Panc1 (cell line): ENCODE results near the gene LRRK1.

Experiments
- POLR2AphosphoS5 ChIP-seq: IDR thresholded peaks from 2 replicates; pipeline ENCODE4 v1.6.1; 2012; ENCODE audit warnings: mild to moderate bottlenecking, low read depth, low read length, moderate library complexity
- SIN3A ChIP-seq: IDR thresholded peaks from 2 replicates; pipeline ENCODE4 v1.6.1; 2012; ENCODE audit warnings: low read depth, mild to moderate bottlenecking, low read length, moderate library complexity, borderline replicate concordance; ENCODE audit not compliant: insufficient read depth
- TF ChIP-seq, protein P1 (sequence below): fragments of 450-650 bp; IDR thresholded peaks from 2 replicates; pipeline ENCODE4 v1.5.1; 2017; ENCODE audit warnings: mild to moderate bottlenecking
- TF ChIP-seq, protein P2 (sequence below), 2 experiments: IDR thresholded peaks; 2 replicates each; pipeline ENCODE4 v1.6.1; 2011 to 2012; ENCODE audit warnings: low read depth in 2 of 2, control low read depth in 1 of 2, low read length in 1 of 2, mild to moderate bottlenecking in 1 of 2, moderate library complexity in 1 of 2; ENCODE audit not compliant: insufficient read depth in 1 of 2

DNA sequence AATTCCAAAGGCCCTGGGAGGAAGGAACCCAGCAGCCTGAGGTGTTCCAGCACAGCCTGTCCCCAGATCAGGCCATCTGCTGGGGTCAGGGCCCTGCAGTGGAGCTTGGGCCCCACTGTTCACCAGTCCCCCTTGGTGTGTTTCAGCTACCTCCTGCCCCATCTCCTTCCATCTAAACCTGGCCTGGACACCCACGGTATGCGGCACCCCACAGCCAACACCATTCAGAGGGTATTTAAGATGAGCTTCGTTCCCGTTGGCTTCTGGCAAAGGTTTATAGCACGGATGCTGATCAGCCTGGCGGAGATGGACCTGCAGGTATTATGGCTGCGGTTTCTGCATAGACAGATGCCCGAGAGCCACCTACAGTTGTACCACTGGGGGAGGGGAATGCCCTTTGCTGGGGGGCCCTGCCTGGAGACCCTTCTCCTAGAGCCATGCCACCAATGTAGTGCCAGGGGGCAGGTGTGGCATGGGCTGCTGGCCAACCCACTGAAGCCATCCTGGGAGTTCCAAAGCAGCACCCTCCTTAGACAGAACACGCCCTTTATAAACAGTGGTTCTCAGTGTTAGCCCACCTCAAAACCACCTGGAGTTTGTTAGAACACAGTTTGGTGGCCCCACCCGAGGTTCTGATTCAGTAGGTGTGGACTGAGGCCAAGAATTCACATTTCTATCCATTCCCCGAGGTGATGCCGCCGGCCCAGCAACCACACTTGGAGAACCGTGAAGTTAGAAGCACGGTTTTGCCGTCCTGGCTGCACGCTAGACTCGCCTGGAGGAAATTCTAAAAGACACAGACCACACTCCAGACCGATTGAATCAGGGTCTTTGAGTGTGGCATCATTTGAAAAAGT, 126.9 kb downstream of the LRRK1 start:
- TF ChIP-seq, protein P1, sequence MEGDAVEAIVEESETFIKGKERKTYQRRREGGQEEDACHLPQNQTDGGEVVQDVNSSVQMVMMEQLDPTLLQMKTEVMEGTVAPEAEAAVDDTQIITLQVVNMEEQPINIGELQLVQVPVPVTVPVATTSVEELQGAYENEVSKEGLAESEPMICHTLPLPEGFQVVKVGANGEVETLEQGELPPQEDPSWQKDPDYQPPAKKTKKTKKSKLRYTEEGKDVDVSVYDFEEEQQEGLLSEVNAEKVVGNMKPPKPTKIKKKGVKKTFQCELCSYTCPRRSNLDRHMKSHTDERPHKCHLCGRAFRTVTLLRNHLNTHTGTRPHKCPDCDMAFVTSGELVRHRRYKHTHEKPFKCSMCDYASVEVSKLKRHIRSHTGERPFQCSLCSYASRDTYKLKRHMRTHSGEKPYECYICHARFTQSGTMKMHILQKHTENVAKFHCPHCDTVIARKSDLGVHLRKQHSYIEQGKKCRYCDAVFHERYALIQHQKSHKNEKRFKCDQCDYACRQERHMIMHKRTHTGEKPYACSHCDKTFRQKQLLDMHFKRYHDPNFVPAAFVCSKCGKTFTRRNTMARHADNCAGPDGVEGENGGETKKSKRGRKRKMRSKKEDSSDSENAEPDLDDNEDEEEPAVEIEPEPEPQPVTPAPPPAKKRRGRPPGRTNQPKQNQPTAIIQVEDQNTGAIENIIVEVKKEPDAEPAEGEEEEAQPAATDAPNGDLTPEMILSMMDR, result no peak
- TF ChIP-seq POLR2AphosphoS5, result no peak
- TF ChIP-seq, protein P2, sequence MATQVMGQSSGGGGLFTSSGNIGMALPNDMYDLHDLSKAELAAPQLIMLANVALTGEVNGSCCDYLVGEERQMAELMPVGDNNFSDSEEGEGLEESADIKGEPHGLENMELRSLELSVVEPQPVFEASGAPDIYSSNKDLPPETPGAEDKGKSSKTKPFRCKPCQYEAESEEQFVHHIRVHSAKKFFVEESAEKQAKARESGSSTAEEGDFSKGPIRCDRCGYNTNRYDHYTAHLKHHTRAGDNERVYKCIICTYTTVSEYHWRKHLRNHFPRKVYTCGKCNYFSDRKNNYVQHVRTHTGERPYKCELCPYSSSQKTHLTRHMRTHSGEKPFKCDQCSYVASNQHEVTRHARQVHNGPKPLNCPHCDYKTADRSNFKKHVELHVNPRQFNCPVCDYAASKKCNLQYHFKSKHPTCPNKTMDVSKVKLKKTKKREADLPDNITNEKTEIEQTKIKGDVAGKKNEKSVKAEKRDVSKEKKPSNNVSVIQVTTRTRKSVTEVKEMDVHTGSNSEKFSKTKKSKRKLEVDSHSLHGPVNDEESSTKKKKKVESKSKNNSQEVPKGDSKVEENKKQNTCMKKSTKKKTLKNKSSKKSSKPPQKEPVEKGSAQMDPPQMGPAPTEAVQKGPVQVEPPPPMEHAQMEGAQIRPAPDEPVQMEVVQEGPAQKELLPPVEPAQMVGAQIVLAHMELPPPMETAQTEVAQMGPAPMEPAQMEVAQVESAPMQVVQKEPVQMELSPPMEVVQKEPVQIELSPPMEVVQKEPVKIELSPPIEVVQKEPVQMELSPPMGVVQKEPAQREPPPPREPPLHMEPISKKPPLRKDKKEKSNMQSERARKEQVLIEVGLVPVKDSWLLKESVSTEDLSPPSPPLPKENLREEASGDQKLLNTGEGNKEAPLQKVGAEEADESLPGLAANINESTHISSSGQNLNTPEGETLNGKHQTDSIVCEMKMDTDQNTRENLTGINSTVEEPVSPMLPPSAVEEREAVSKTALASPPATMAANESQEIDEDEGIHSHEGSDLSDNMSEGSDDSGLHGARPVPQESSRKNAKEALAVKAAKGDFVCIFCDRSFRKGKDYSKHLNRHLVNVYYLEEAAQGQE (IDR thresholded peaks at IDR 0.05; ENCODE audit: insufficient read depth in 1 of 2, low read depth in 2 of 2, low read length in 1 of 2), result no peak
- TF ChIP-seq SIN3A, result no peak
